B cell (primary cell): ENCODE measurements around the gene TNFRSF9. TPM values are rescaled to one million over a fixed set of nuclear protein-coding genes. Genes with fewer than 3 reads are reported as not detected.

Source experiments
- ATAC-seq: fragments of 200-7000 bp; cut with Tn5 transposase; one replicate; pipeline ENCODE4 v1.10.0; 2021; ENCODE audit warnings: low read depth, mild to moderate bottlenecking, moderate number of reproducible peaks, moderate library complexity
- CTCF ChIA-PET: fragments of 350-600 bp; sonication (Branson Sonifier 250); formaldehyde crosslinking; loops from one replicate; lab custom pipeline; 2021; ENCODE audit warnings: antibody characterized with exemption, inconsistent platforms; lab: Charles Lee
- POLR2A ChIA-PET: fragments of 350-600 bp; sonication (Branson Sonifier 250); formaldehyde crosslinking; loops from one replicate; lab custom pipeline; 2021; ENCODE audit warnings: antibody characterized with exemption; lab: Charles Lee
- DNase-seq: peaks from one replicate; pipeline ENCODE4 v3.0.0; 2013
- H2AFZ ChIP-seq: 2 replicates; pipeline ENCODE4 v1.6.1; 2012; ENCODE audit warnings: mild to moderate bottlenecking, low read depth, low read length; ENCODE audit not compliant: insufficient read depth, poor library complexity, severe bottlenecking
- H3K27ac ChIP-seq, 2 donors: 1 replicate in 1 of 2; 2 replicates in 1 of 2; pipeline ENCODE4 v1.5.1; 2012 to 2013; ENCODE audit warnings: low read length in 2 of 2, mild to moderate bottlenecking in 2 of 2, moderate library complexity in 1 of 2
- H3K27me3 ChIP-seq, 4 experiments: fragments of 200-600 bp in 1 of 4; sonication (generic) in 1 of 4; replicated peaks in 1 of 4; 1 replicate in 2 of 4; 2 replicates in 2 of 4; pipeline versions ENCODE4 v1.6.1 to v1.7.0; 2013 to 2016; ENCODE audit warnings: low read length in 3 of 4, mild to moderate bottlenecking in 2 of 4, mixed read lengths in 1 of 4, moderate library complexity in 1 of 4; ENCODE audit not compliant: insufficient read depth in 4 of 4, control insufficient read depth in 3 of 4; ENCODE audit errors: control extremely low read depth in 1 of 4
- H3K36me3 ChIP-seq, 2 experiments: replicated peaks in 1 of 2; 1 replicate in 1 of 2; 2 replicates in 1 of 2; pipeline versions ENCODE4 v1.6.1 to v1.7.1; 2013; ENCODE audit warnings: low read length in 1 of 2; ENCODE audit not compliant: insufficient read depth in 2 of 2, control insufficient read depth in 1 of 2; ENCODE audit errors: control extremely low read depth in 1 of 2, extremely low read depth in 1 of 2
- H3K4me1 ChIP-seq, 2 donors: fragments of 200-600 bp in 1 of 2; sonication (generic) in 1 of 2; 1 replicate in 1 of 2; 2 replicates in 1 of 2; pipeline versions ENCODE4 v1.5.1 to v1.6.1; 2013 to 2017; ENCODE audit warnings: low read length in 2 of 2; ENCODE audit not compliant: control insufficient read depth in 2 of 2, insufficient read depth in 2 of 2
- H3K4me2 ChIP-seq: replicated peaks from 2 replicates; pipeline ENCODE3; 2012; ENCODE audit warnings: mild to moderate bottlenecking, low read depth, low read length; ENCODE audit not compliant: poor library complexity, severe bottlenecking
- H3K4me3 ChIP-seq, 5 experiments: fragments of 200-600 bp in 1 of 5; sonication (generic) in 1 of 5; 1 replicate in 3 of 5; 2 replicates in 2 of 5; pipeline versions ENCODE4 v1.5.1 to v1.7.0; 2011 to 2016; ENCODE audit warnings: low read length in 4 of 5, mild to moderate bottlenecking in 4 of 5, low read depth in 2 of 5, control low read depth in 1 of 5, moderate library complexity in 1 of 5; ENCODE audit not compliant: insufficient read depth in 1 of 5; ENCODE audit errors: control extremely low read depth in 1 of 5, extremely low read depth in 1 of 5
- H3K79me2 ChIP-seq: fragments of 200-600 bp; sonication (generic); one replicate; pipeline ENCODE4 v1.6.0; 2016; ENCODE audit warnings: low read length; ENCODE audit not compliant: control insufficient read depth, insufficient read depth
- H3K9ac ChIP-seq: fragments of 200-600 bp; sonication (generic); 2 replicates; pipeline ENCODE4 v1.6.1; 2017; ENCODE audit warnings: mild to moderate bottlenecking, low read length, moderate library complexity
- H3K9me3 ChIP-seq, 3 donors: one replicate each; pipeline versions ENCODE4 v1.6.1 to v1.7.1; 2013; ENCODE audit warnings: low read length in 2 of 3; ENCODE audit not compliant: control insufficient read depth in 2 of 3, insufficient read depth in 1 of 3; ENCODE audit errors: control extremely low read depth in 1 of 3
- H4K20me1 ChIP-seq: 2 replicates; pipeline ENCODE4 v1.6.0; 2012; ENCODE audit warnings: mild to moderate bottlenecking, low read length; ENCODE audit not compliant: insufficient read depth, control insufficient read depth, poor library complexity, severe bottlenecking
- H3K27ac Mint-ChIP-seq: one replicate; pipeline ENCODE4 v1.8.0; 2021; ENCODE audit warnings: mixed read lengths
- H3K27me3 Mint-ChIP-seq: one replicate; pipeline ENCODE4 v1.8.0; 2021; ENCODE audit warnings: mixed read lengths
- H3K4me1 Mint-ChIP-seq: one replicate; pipeline ENCODE4 v1.8.0; 2021; ENCODE audit warnings: mixed read lengths
- H3K4me3 Mint-ChIP-seq: one replicate; pipeline ENCODE4 v1.8.0; 2021; ENCODE audit warnings: mixed read lengths
- H3K9me3 Mint-ChIP-seq: one replicate; pipeline ENCODE4 v1.8.0; 2022; ENCODE audit warnings: mixed read lengths; ENCODE audit not compliant: insufficient read depth
- EZH2 ChIP-seq: IDR thresholded peaks from 2 replicates; pipeline ENCODE4 v1.6.1; 2012; ENCODE audit warnings: borderline replicate concordance, low read depth, mild to moderate bottlenecking, moderate library complexity, low read length; ENCODE audit not compliant: insufficient read depth, poor library complexity, severe bottlenecking
- WGBS: methylation state at CpG from one replicate; pipeline ENCODE4 v1.1.5; 2013; ENCODE audit warnings: missing lambda C conversion rate; ENCODE audit not compliant: insufficient coverage; 5-methylcytosine and 5-hydroxymethylcytosine counted together
- intact Hi-C: fragments of 100-400 bp; cut with micrococcal nuclease; formaldehyde crosslinking; loops from one replicate; pipeline ENCODE4 v1.10.0; 2022
- polyA plus RNA-seq: library from polyadenylated mRNA; depleted of rRNA; stranded (reverse); fragments of >200 nt; gene quantifications from 2 replicates; pipeline ENCODE4 v1.2.3, GENCODE V29; 2012
- total RNA-seq, 2 donors: library from RNA; stranded (reverse); fragments of 120-200 nt in 1 of 2; gene quantifications; 1 replicate in 1 of 2; 2 replicates in 1 of 2; pipeline versions ENCODE4 v1.2.3 to v1.2.4, GENCODE V29; 2013 to 2022
- TF ChIP-seq, protein P1 (sequence below): fragments of 200-600 bp; IDR thresholded peaks from one replicate; pipeline ENCODE4 v1.8.0; 2022; ENCODE audit warnings: antibody characterized with exemption, mild to moderate bottlenecking

The TNFRSF9 gene
- total and polyA plus RNA-seq, 2 donors (not counting 1 experiment from before 2014, with no cell fraction given) = 0.01 to 0.44 TPM

DNA sequence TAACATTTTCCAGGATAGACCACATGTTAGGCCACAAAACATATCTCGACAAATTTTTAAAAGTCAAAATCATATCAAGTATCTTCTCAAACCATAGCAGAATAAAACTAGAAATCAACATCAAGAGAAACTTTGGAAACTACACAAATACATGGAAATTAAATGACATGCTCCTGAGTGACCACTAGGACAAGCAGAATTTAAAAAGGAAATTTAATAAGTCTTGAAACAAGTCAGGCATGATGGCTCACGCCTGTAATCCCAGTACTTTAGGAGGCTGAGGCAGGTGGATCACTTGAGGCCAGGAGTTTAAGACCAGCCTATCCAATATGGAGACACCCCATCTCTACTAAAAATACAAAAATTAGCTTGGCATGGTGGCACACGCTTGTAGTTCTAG is 61.4 kb downstream of the TNFRSF9 start:
- intact Hi-C loops = no loop called here
- H3K27me3 ChIP-seq = peaks cover 0 to 5% (median 0%) of the 10 kb centered on the region in 4 experiments

DNA sequence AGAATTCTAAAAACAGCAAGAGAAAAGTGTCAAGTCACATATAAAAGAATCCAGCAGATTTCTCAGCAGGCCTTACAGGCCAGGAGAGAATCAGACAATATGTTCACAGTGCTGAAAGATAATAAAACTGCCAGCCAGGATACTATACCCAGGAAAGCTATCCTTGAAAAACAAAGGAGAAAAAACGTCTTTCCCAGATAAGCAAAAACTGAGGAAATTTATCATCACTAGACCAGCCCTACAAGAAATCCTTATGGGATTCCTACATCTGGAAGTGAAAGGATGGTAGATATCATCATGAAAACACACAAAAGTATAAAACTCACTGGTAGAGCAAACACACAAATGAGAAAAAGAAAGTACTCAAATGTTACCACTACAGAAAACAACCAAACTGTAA is 62.6 kb downstream of the TNFRSF9 start:
- Mint-ChIP-seq H3K4me3 (no peak overlapping the region), H3K9me3 (peaks cover 7% of the 10 kb centered on the region), H3K4me1 (no peaks in the 10 kb centered on the region), H3K27me3 (peaks cover 4% of the 10 kb centered on the region), H3K27ac (no peak overlapping the region)
- Histone ChIP-seq H4K20me1 (no peaks in the 10 kb centered on the region), H3K27me3 (peaks cover 0 to 5% (median 0%) of the 10 kb centered on the region in 4 experiments), H3K36me3 (no peaks in the 10 kb centered on the region), H3K4me2 (no peak overlapping the region), H3K9me3 (peaks cover 5 to 24% (median 5%) of the 10 kb centered on the region in 3 donors), H3K79me2 (no peaks in the 10 kb centered on the region), H3K4me1 (no peaks in the 10 kb centered on the region), H3K4me3 (no peak overlapping the region), H2AFZ (no peak overlapping the region), H3K9ac (no peak overlapping the region), H3K27ac (no peak overlapping the region)
- POLR2A ChIA-PET = no interaction called here
- ATAC-seq = no peak
- WGBS = 60% methylated on average over 1 of the region's 1 CpG
- intact Hi-C loops = no loop called here
- CTCF ChIA-PET = interaction anchor here (1.3 kb wide), 1 partner anchor 24 kb away, joined by 3 read pairs; no protein-coding TSS in a partner anchor
- no peak for TF ChIP-seq EZH2
- TF ChIP-seq, protein P1, sequence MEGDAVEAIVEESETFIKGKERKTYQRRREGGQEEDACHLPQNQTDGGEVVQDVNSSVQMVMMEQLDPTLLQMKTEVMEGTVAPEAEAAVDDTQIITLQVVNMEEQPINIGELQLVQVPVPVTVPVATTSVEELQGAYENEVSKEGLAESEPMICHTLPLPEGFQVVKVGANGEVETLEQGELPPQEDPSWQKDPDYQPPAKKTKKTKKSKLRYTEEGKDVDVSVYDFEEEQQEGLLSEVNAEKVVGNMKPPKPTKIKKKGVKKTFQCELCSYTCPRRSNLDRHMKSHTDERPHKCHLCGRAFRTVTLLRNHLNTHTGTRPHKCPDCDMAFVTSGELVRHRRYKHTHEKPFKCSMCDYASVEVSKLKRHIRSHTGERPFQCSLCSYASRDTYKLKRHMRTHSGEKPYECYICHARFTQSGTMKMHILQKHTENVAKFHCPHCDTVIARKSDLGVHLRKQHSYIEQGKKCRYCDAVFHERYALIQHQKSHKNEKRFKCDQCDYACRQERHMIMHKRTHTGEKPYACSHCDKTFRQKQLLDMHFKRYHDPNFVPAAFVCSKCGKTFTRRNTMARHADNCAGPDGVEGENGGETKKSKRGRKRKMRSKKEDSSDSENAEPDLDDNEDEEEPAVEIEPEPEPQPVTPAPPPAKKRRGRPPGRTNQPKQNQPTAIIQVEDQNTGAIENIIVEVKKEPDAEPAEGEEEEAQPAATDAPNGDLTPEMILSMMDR = no peak
- DNase-seq = no peak

More for the DNA sequence above, 61.4 kb downstream of the TNFRSF9 start:
- H3K27ac Mint-ChIP-seq = no peak overlapping the region
- H3K4me3 Mint-ChIP-seq = no peak overlapping the region
- Histone ChIP-seq H4K20me1 (no peaks in the 10 kb centered on the region), H3K27ac (no peak overlapping the region), H3K4me2 (no peak overlapping the region), H3K36me3 (no peaks in the 10 kb centered on the region), H3K9ac (no peak overlapping the region), H3K4me3 (no peak overlapping the region), H3K9me3 (peaks cover 5 to 24% (median 5%) of the 10 kb centered on the region in 3 donors), H2AFZ (no peak overlapping the region), H3K4me1 (no peaks in the 10 kb centered on the region), H3K79me2 (no peaks in the 10 kb centered on the region)
- peaks cover 4% of the 10 kb centered on the region for H3K27me3 Mint-ChIP-seq
- ChIA-PET CTCF (no interaction called here), POLR2A (no interaction called here)
- TF ChIP-seq EZH2 = no peak
- TF ChIP-seq, protein P1 = no peak
- no peaks in the 10 kb centered on the region for H3K4me1 Mint-ChIP-seq
- DNase-seq (no peak), ATAC-seq (no peak)
- 100% methylated on average over 1 of the region's 3 CpGs for WGBS
- H3K9me3 Mint-ChIP-seq = peaks cover 7% of the 10 kb centered on the region
